Germinal center (tissue), 1 donor: Measurements from ENCODE around the gene FBXL14.
A peak's percentile ranks its signal among the peaks of the same experiment; 100 is the strongest.
"Not testable (repeated sequence)": the region's sequence is repeated elsewhere in the genome, so short reads cannot be mapped to it uniquely, and the experiment has no call there.

Experiments
- DNase-seq: peaks from one replicate; pipeline ENCODE4 v3.0.0; 2012; ENCODE audit warnings: mixed read lengths, low spot score

FBXL14 gene

GRCh38 chr12:1572731-1573130 is 21.6 kb downstream of the FBXL14 start:
- DNase-seq: no peak

DNA sequence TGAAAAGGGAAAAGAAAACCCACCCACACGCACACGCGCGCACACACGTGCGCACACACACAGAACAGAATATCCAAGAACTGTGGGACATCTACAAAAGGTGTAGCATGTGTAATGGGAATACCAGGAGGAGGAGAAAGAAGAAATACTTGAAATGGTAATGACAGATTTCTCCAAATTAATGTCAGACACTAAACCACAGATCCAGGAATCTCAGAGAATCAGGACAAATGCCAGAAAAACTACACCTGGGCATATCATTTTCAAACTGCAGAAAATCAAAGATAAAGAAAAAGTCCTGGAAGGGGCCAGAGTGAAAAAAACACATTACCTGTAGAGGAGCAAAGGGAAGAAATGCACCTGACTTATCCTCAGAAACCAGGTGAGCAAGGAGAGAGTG is 26.5 kb downstream of the FBXL14 start:
- DNase-seq: no peak

- DNase-seq: no peak
These were observed 27.8 kb downstream of the FBXL14 start for GRCh38 chr12:1566449-1567135.

DNA sequence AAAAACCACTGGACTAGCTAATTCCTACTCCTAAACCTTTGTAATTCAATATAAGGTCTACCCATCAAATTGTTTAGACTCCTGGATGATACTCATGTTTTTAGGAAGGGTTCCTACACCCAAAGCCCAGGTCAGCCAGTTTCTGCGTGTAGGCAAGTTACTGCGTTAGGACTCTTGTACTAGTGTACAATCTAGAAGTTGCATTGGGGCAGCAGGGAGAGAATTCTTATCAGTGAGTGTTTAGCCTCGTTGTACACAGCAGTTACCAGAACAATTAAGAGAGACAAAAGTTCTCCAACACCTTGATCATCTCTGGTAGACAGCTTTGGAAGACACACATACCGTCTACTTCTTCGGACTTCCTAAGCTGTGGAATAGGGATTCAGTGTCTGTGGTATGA is 29.2 kb downstream of the FBXL14 start:
- DNase-seq: no peak

- no peak for DNase-seq
These were observed 30.3 kb downstream of the FBXL14 start for GRCh38 chr12:1564067-1564466.

DNA sequence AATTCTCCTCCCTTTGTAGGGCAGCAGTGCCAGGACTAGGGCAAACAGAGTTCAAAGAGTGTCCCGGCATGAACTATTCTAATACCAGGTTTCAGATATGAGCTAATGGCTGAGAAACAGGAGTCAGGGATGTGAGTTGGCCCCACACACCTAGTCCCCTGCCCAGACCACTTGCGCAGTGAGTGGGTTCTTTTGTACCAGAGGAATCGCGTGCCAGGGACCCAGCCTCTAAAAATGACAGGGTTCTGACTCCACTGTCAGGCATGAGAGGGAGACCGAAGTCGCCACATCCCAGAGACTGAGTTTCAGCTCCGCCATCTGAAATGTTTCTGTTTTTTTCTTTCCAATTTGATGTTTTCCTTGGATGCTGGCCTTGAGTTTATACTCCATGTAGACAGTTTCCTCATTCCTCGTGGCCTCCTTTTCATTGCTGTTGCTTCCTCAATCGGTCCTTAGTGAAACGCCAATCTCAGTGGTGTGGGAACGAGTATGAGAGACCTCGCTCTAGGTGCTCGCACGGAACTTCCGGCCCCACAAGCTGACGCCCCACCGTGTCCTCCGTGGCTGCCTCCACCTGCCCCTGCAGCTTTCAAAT is 31.5 kb downstream of the FBXL14 start:
- no peak for DNase-seq

DNA sequence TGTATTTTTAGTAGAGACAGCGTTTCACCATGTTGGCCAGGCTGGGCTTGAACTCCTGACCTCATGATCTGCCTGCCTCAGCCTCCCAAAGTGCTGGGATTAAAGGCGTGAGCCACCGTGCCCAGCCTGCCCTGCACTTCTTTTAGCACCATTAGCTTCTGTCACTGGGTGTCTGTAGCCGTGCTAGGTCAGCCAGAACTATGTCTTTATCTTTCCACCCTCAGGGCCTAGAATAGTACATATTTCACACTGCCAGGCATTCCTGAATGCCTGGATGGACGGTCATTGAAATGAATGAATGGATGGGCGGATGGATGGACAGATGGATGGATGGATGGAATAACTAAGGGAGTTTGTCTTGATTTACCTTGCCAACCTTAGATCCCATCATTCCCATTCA is 33.7 kb downstream of the FBXL14 start:
- no peak for DNase-seq

DNA sequence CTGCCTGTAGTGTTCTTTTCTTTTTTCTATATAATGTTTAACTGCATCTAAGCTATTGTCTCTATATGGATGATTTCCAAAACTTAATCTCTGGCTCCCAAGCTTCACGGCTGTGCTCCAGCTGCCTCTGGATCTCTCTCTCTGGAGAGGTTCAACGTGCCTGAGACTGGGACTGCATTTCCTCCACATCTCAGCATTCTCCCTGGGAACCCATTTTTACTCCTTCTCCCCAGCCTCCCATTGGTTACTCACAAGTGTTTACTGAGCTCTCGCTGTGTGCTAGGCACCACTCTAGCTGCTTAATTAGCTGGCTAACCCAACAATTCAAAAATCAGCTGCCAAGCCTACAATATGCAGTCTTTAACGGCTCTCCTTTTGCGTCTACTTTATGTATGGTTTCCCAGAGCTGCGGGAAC is 34.7 kb downstream of the FBXL14 start:
- no peak for DNase-seq

DNA sequence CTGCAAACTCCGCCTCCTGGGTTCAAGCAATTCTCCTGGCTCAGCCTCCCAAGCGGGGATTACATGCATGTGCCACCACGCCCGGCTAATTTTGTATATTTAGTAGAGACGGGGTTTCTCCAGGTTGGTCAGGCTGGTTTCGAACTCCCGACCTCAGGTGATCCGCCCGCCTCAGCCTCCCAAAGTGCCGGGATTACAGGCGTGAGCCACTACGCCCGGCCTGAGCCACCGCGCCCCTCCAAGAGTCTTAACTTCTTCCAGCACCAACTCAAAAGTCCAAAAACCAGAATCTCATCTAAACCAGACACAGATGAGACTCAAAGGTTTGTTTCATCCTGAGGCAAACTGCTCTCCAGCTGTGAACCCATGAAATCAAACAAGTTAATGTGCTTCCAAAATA is 36.3 kb downstream of the FBXL14 start:
- not testable (repeated sequence) for DNase-seq

DNA sequence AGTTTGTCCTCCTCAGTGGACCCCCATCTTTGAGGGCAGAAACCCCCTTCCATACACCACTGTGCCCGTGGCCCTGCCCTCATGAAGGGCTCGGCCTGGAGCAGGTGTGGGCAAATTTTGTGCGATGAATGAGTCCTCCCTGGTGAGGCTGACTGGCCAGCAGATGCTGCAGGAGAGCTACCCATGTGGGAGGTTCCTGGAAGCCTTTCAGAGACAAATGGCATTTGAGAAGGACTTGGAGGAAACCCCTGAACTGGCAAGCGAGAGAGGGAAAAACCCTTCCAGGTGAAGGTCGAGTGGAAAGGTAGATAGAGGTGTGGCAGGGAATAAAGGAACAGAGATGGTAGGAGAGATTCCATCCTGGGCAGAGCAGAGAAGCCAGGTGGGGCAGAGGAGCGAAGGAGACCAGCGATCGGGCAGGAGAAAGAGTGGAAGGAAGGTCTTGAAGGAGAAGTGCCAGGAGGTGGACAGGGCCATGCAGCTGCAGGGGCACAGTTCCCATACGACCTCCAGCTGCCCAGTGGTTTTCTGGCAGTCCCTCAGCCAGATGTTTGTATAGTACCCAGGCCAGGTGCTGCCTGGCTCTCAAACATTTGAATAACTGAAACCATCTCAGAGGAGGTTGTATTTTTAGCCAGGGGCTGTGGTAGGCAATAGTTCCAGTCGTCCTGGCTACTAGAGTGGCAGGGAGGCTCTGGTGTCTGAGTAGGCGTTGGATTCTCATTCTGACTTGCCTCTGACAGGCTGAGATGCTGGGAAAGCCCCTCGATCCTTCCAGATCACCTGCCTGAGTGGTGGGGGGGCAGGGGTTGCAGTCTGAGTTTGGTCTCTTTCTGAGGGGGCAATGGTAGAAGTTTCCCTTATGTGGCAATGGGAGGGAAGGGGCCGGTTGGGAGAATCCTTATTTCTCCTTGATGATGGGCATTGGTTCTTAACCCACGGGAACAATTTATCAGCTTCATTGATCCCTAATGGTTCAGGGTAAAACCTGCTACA is 40.1 kb downstream of the FBXL14 start:
- peak; percentile 78 for DNase-seq

GRCh38 chr12:1553536-1553935 is 40.8 kb downstream of the FBXL14 start:
- DNase-seq: no peak

DNA sequence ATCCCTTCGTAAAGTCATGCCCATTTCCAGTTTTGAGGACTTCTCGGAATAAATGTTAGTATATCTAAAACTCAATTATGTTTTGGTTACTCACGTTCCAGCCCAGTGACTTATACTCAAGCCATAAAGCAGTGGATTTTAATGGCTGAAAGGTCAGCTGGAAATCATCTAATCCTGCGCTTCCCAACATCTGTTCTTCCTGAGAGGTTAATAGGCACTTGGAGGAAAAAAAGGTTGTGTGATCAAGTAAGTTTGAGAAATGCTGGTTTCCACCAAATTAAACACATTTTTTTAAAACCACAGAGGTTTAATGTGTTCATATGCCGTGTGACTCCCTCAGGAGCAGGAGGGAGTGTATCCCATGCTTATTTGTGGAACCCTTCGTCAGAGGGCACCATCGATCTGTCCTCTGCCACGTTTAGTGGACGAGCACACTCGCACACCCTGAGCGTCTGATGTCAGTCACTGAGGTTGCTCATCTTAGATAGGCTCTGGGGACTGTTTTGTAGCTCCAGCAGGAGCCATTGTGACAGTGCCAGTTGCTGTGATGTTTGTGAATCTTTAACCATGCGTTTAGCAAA is 41.4 kb downstream of the FBXL14 start:
- DNase-seq: no peak

- DNase-seq: no peak
These were observed 42.2 kb downstream of the FBXL14 start for GRCh38 chr12:1552171-1552570.

GRCh38 chr12:1551496-1551895 is 42.9 kb downstream of the FBXL14 start:
- DNase-seq: no peak

DNA sequence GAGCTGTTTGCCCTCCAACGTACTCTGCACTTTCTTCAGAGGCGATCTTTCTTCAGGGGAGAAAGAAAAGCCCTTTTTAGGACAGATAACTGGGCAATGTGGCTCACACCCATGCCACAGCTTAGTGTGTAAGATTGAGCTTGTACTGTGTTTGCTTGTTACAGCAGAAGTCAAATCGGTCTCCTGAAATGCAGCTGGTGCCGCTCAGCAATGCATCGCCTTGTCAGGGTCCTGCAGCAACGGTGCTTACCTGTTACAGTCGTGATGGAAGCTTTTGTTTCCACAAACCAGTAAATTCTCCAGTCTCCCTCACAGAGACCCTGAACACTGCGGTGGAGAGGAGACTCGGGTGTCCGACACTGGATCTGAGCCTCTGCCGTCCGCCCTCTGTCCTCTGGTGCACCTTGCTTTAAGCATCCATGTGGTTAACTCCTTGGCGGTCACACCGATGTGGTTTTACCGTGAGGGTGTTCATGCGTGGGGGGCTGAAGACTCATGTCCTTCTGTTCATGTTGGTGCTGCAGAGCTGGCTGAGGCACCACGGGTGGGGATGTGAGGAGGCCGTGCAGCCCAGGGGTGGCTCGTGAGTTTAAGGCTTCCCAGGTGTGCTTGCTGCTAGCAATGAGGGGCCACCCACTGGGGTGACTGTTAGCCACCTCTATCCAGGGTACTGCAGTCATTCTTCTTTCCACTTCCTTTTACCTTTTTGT is 47.3 kb downstream of the FBXL14 start:
- no peak for DNase-seq

- no peak for DNase-seq
These were observed 49.2 kb downstream of the FBXL14 start for GRCh38 chr12:1544996-1545700.

GRCh38 chr12:1542599-1542998 is 51.8 kb downstream of the FBXL14 start:
- DNase-seq: no peak

- DNase-seq: no peak
These were observed 53.7 kb downstream of the FBXL14 start for GRCh38 chr12:1540690-1541089.

DNA sequence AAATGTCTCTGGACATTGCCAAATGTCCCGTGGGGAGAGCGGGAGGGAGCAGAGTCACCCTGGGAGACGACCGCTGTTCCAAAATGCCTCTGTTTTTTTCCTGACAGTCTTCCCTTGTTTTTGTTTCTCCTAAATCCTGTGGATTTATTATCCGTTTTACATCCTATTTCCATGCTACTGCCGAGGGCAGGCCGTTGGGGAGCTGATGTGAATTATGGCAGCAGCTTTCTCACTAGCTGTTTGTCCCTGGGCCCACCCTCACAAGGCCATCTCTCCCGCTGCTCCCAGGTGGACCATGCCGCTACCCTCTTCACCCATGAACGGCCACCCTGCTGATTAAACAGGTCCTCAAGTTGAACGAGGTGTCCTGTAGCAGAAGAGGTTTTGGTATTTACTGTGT is 55.2 kb downstream of the FBXL14 start:
- no peak for DNase-seq

DNA sequence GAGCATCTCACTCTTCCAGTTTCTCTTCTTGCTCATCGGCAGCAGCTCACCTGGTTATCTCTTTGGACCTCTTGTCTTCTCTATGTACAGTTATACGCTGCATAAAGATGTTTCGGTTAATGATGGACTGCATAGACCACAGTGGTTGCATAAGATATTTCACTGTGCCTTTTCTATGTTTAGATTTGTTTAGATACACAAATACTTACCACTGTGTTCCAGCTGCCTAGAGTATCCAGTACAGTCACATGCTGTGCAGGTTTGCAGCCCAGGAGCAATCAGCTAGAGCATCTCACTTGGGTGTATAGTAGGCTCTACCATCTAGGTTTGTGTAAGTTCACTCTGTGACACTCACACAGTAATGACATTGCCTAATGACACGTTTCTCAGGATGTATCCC is 57.6 kb downstream of the FBXL14 start:
- no peak for DNase-seq

GRCh38 chr12:1534748-1535147 is 59.6 kb downstream of the FBXL14 start:
- DNase-seq: no peak
